Brain pericyte (primary cell): ENCODE measurements around the gene PLBD2.
"Not testable (repeated sequence)": the region's sequence is repeated elsewhere in the genome, so short reads cannot be mapped to it uniquely, and the experiment has no call there.

Experiments
- DNase-seq: peaks from one replicate; pipeline ENCODE4 v3.0.0-alpha.2; 2012; ENCODE audit warnings: low read depth, low spot score

PLBD2 gene

GRCh38 chr12:113334786-113335539 is 23.4 kb upstream of the PLBD2 start, which contains the start of gene SLC8B1:
Gene SLC8B1 (minus strand): TSS chr12:113335109. CDS start chr12:113332878, 2,231 bp downstream.
- DNase-seq, result no peak

GRCh38 chr12:113339540-113339939 is 18.8 kb upstream of the PLBD2 start:
- no peak for DNase-seq

- DNase-seq, result no peak
Observed at GRCh38 chr12:113340061-113340460, 18.3 kb upstream of the PLBD2 start.

GRCh38 chr12:113341535-113341934 is 16.9 kb upstream of the PLBD2 start:
- DNase-seq, result no peak

GRCh38 chr12:113345318-113345717 is 13.1 kb upstream of the PLBD2 start:
- DNase-seq, result no peak

GRCh38 chr12:113346353-113346752 is 12.0 kb upstream of the PLBD2 start:
- DNase-seq, result no peak

GRCh38 chr12:113347107-113347506 is 11.3 kb upstream of the PLBD2 start:
- no peak for DNase-seq

GRCh38 chr12:113347892-113348291 is 10.5 kb upstream of the PLBD2 start:
- DNase-seq, result no peak

- DNase-seq, result no peak
Observed at GRCh38 chr12:113348849-113349536, 9.4 kb upstream of the PLBD2 start.

GRCh38 chr12:113351089-113351488 is 7.3 kb upstream of the PLBD2 start:
- DNase-seq, result no peak

- DNase-seq, result not testable (repeated sequence)
Observed at GRCh38 chr12:113354192-113354591, 4.2 kb upstream of the PLBD2 start.

GRCh38 chr12:113359133-113359938 is 949 bp downstream of the PLBD2 start:
- no peak for DNase-seq

GRCh38 chr12:113359939-113360748 is 1.8 kb downstream of the PLBD2 start:
- no peak for DNase-seq

- no peak for DNase-seq
Observed at GRCh38 chr12:113361574-113362370, 3.4 kb downstream of the PLBD2 start.

- no peak for DNase-seq
Observed at GRCh38 chr12:113364698-113365097, 6.3 kb downstream of the PLBD2 start.

GRCh38 chr12:113365639-113366395 is 7.4 kb downstream of the PLBD2 start:
- no peak for DNase-seq

GRCh38 chr12:113366827-113367226 is 8.4 kb downstream of the PLBD2 start:
- no peak for DNase-seq

GRCh38 chr12:113368331-113368730 is 9.9 kb downstream of the PLBD2 start:
- no peak for DNase-seq

GRCh38 chr12:113369391-113369985 is 11.1 kb downstream of the PLBD2 start:
- no peak for DNase-seq
